GM23338 (cell line): ENCODE data around the gene PGAP6. TPM values are rescaled to one million over a fixed set of nuclear protein-coding genes. Genes with fewer than 3 reads are reported as not detected.
"Not testable (repeated sequence)": the region's sequence is repeated elsewhere in the genome, so short reads cannot be mapped to it uniquely, and the experiment has no call there.

Experiments used
- ATAC-seq: fragments of 200-7000 bp; cut with Tn5 transposase; 3 replicates; pipeline ENCODE4 v1.9.1; 2020
- DNase-seq: peaks from one replicate; pipeline ENCODE4 v3.0.0-alpha.2; 2015; ENCODE audit warnings: low spot score
- H2AFZ ChIP-seq: fragments of 200-600 bp; sonication (generic); 2 replicates; pipeline ENCODE4 v1.8.0; 2016; ENCODE audit warnings: antibody characterized with exemption, mild to moderate bottlenecking, moderate library complexity
- H3F3A ChIP-seq: fragments of 200-600 bp; sonication (generic); replicated peaks from 2 replicates; pipeline ENCODE4 v1.8.0; 2017; ENCODE audit warnings: antibody characterized with exemption, mixed run types, low read depth
- H3K27ac ChIP-seq: fragments of 200-600 bp; sonication (generic); 2 replicates; pipeline ENCODE4 v1.6.1; 2016; ENCODE audit warnings: low read depth
- H3K27me3 ChIP-seq: fragments of 200-600 bp; sonication (generic); 2 replicates; pipeline ENCODE4 v1.8.0; 2016; ENCODE audit warnings: mild to moderate bottlenecking, mixed run types, moderate library complexity; ENCODE audit not compliant: insufficient read depth
- H3K36me3 ChIP-seq: fragments of 200-600 bp; sonication (generic); 2 replicates; pipeline ENCODE4 v1.8.0; 2016; ENCODE audit warnings: mild to moderate bottlenecking; ENCODE audit not compliant: insufficient read depth
- H3K4me1 ChIP-seq: fragments of 200-600 bp; sonication (generic); 2 replicates; pipeline ENCODE4 v1.8.0; 2016; ENCODE audit warnings: mild to moderate bottlenecking, moderate library complexity; ENCODE audit not compliant: insufficient read depth
- H3K4me2 ChIP-seq: fragments of 200-600 bp; sonication (generic); 2 replicates; pipeline ENCODE4 v1.7.1; 2017; ENCODE audit warnings: mixed run types
- H3K4me3 ChIP-seq: fragments of 200-600 bp; sonication (generic); 2 replicates; pipeline ENCODE4 v1.6.1; 2016; ENCODE audit warnings: mixed run types
- H3K79me2 ChIP-seq: fragments of 200-600 bp; sonication (generic); replicated peaks from 2 replicates; pipeline ENCODE4 v1.8.0; 2017; ENCODE audit warnings: mild to moderate bottlenecking; ENCODE audit not compliant: insufficient read depth
- H3K9me2 ChIP-seq: fragments of 200-600 bp; sonication (generic); 2 replicates; pipeline ENCODE4 v1.8.0; 2017; ENCODE audit not compliant: insufficient read depth
- H4K20me1 ChIP-seq: fragments of 200-600 bp; sonication (generic); replicated peaks from 2 replicates; pipeline ENCODE4 v1.8.0; 2017; ENCODE audit warnings: mild to moderate bottlenecking; ENCODE audit not compliant: insufficient read depth
- H3K27ac Mint-ChIP-seq: 2 replicates; pipeline ENCODE4 v1.8.0; 2020; ENCODE audit warnings: inconsistent platforms, mild to moderate bottlenecking, moderate library complexity, mixed read lengths
- H3K27me3 Mint-ChIP-seq: 3 replicates; pipeline ENCODE4 v1.8.0; 2022; ENCODE audit warnings: low read depth, mild to moderate bottlenecking, moderate library complexity, mixed read lengths, inconsistent platforms; ENCODE audit not compliant: insufficient read depth, poor library complexity
- H3K36me3 Mint-ChIP-seq: 3 replicates; pipeline ENCODE4 v1.8.0; 2021; ENCODE audit warnings: low read depth, mild to moderate bottlenecking, inconsistent platforms, moderate library complexity, mixed read lengths
- H3K4me1 Mint-ChIP-seq: 3 replicates; pipeline ENCODE4 v1.8.0; 2020; ENCODE audit warnings: mild to moderate bottlenecking, inconsistent platforms, mixed read lengths
- H3K4me3 Mint-ChIP-seq: 3 replicates; pipeline ENCODE4 v1.8.0; 2021; ENCODE audit warnings: moderate library complexity, mild to moderate bottlenecking, inconsistent platforms, mixed read lengths
- H3K9me3 Mint-ChIP-seq: 3 replicates; pipeline ENCODE4 v1.8.0; 2020; ENCODE audit warnings: moderate library complexity, mild to moderate bottlenecking, inconsistent platforms, mixed read lengths
- CREB1 ChIP-seq: fragments of 250-450 bp; sonication (Bioruptor Pico); IDR thresholded peaks from 2 replicates; pipeline ENCODE4 v1.5.0; 2020; ENCODE audit warnings: low read depth, mild to moderate bottlenecking, moderate library complexity
- CTCF ChIP-seq, 2 experiments: fragments of 200-600 bp in 1 of 2; sonication (generic) in 1 of 2; conservative IDR thresholded peaks; 2 replicates each; pipeline versions ENCODE4 v1.5.1 to v1.6.1; 2016 to 2017; ENCODE audit warnings: antibody characterized with exemption in 2 of 2, low read depth in 2 of 2, mild to moderate bottlenecking in 2 of 2, moderate library complexity in 1 of 2
- ETS1 ChIP-seq: IDR thresholded peaks from 2 replicates; pipeline ENCODE4 v1.6.1; 2016; ENCODE audit warnings: antibody characterized with exemption
- EZH2 ChIP-seq: fragments of 200-600 bp; sonication (generic); IDR thresholded peaks from one replicate; pipeline ENCODE4 v1.8.0; 2017; ENCODE audit warnings: antibody characterized with exemption, mild to moderate bottlenecking, low read depth; ENCODE audit not compliant: unreplicated experiment
- EZH2phosphoT487 ChIP-seq: fragments of 200-600 bp; sonication (generic); IDR thresholded peaks from one replicate; pipeline ENCODE4 v1.8.1; 2018; ENCODE audit warnings: antibody characterized with exemption; ENCODE audit not compliant: unreplicated experiment
- JUNB ChIP-seq: IDR thresholded peaks from one replicate; pipeline ENCODE4 v1.6.1; 2016; ENCODE audit warnings: antibody characterized with exemption; ENCODE audit not compliant: unreplicated experiment
- NANOG ChIP-seq: IDR thresholded peaks from 2 replicates; pipeline ENCODE4 v1.6.1; 2016; ENCODE audit warnings: antibody characterized with exemption, borderline replicate concordance
- POLR2AphosphoS5 ChIP-seq: IDR thresholded peaks from 2 replicates; pipeline ENCODE4 v1.6.1; 2016; ENCODE audit warnings: antibody characterized with exemption, low read depth
- REST ChIP-seq: IDR thresholded peaks from one replicate; pipeline ENCODE4 v1.6.1; 2018; ENCODE audit warnings: antibody characterized with exemption; ENCODE audit not compliant: unreplicated experiment
- STAT1 ChIP-seq: IDR thresholded peaks from one replicate; pipeline ENCODE4 v1.6.1; 2016; ENCODE audit warnings: antibody characterized with exemption; ENCODE audit not compliant: unreplicated experiment
- ZNF114 ChIP-seq: fragments of 250-450 bp; sonication (Bioruptor Pico); IDR thresholded peaks from 2 replicates; pipeline ENCODE4 v1.5.0; 2020; ENCODE audit warnings: mild to moderate bottlenecking, moderate library complexity
- ZNF331 ChIP-seq: fragments of 250-450 bp; sonication (Bioruptor Pico); IDR thresholded peaks from 2 replicates; pipeline ENCODE4 v1.5.0; 2020; ENCODE audit warnings: low read depth, mild to moderate bottlenecking, moderate library complexity
- polyA plus RNA-seq: library from polyadenylated mRNA; unstranded; fragments of >200 nt; fragmentation: Nextera tagmentation; extraction: Ambion mirVana; gene quantifications from 2 replicates; pipeline ENCODE4 v1.2.1, GENCODE V29; 2016
- total RNA-seq: library from RNA; depleted of rRNA; stranded (reverse); fragments of >200 nt; shearing (Covaris generic); gene quantifications from 2 replicates; pipeline ENCODE4 v1.2.3, GENCODE V29; 2014

Gene PGAP6
- total and polyA plus RNA-seq, 2 experiments from 2014 or later: 25.1 to 112 TPM

GRCh38 chr16:337437-337836 lies 44.3 kb downstream of the PGAP6 start (continued):
- no peak for TF ChIP-seq ZNF331 (CRISPR knock-in tag)
- no peak for TF ChIP-seq EZH2
- TF ChIP-seq JUNB: no peak
- no peak for TF ChIP-seq ETS1

GRCh38 chr16:336269-336668 lies 45.5 kb downstream of the PGAP6 start:
- H3K36me3 Mint-ChIP-seq: peaks cover 10% of the 10 kb centered on the region; the same call in 1 of the 3 replicates
- DNase-seq (no peak), ATAC-seq (no peak)
- H3F3A ChIP-seq: no peaks in the 10 kb centered on the region
- no peaks in the 10 kb centered on the region for H3K36me3 ChIP-seq
- H3K27ac ChIP-seq: no peak overlapping the region
- H3K4me3 Mint-ChIP-seq: no peak overlapping the region
- H3K4me3 ChIP-seq: no peak overlapping the region
- H3K4me1 Mint-ChIP-seq: peaks cover 11% of the 10 kb centered on the region
- no peak overlapping the region for H3K4me2 ChIP-seq
- peaks cover 4% of the 10 kb centered on the region; the same call in 1 of the 3 replicates for H3K9me3 Mint-ChIP-seq
- no peaks in the 10 kb centered on the region for H3K27me3 ChIP-seq
- no peak overlapping the region for H3K27ac Mint-ChIP-seq
- H4K20me1 ChIP-seq: peaks cover 53% of the 10 kb centered on the region
- TF ChIP-seq CREB1 (no peak), STAT1 (no peak), ETS1 (no peak), EZH2 (no peak), POLR2AphosphoS5 (no peak), NANOG (no peak), REST (no peak), CTCF (conservative IDR thresholded peaks at IDR 0.05; ENCODE audit: low read depth in 2 of 2) (no peak), EZH2phosphoT487 (no peak), ZNF114 (CRISPR knock-in tag) (no peak)
- H3K9me2 ChIP-seq: no peaks in the 10 kb centered on the region
- H3K4me1 ChIP-seq: peaks cover 4% of the 10 kb centered on the region; the same call in 1 of the 2 replicates
- peaks cover 10% of the 10 kb centered on the region for H3K27me3 Mint-ChIP-seq
- H2AFZ ChIP-seq: no peak overlapping the region
- H3K79me2 ChIP-seq: peaks cover 100% of the 10 kb centered on the region

- H3K4me1 ChIP-seq, H3F3A ChIP-seq, ATAC-seq, H3K4me2 ChIP-seq, H3K36me3 ChIP-seq, H3K27me3 ChIP-seq, H3K36me3 Mint-ChIP-seq, DNase-seq, H2AFZ ChIP-seq, H3K27me3 Mint-ChIP-seq, H3K9me3 Mint-ChIP-seq, H3K4me3 Mint-ChIP-seq, H3K4me3 ChIP-seq, H3K27ac Mint-ChIP-seq, H3K27ac ChIP-seq, H3K9me2 ChIP-seq: not testable (repeated sequence)
- Histone ChIP-seq H3K79me2 (peaks cover 100% of the 10 kb centered on the region), H4K20me1 (peaks cover 57% of the 10 kb centered on the region)
- H3K4me1 Mint-ChIP-seq: peaks cover 15% of the 10 kb centered on the region
Measured at GRCh38 chr16:334861-335632, 46.7 kb downstream of the PGAP6 start.
